Stimulated activated CD4-positive, alpha-beta T cell treated with anti-CD3 and anti-CD28 coated beads, Interleukin-1b, Interleukin-23, amount 100 ng/mL, for 48 hours (primary cell): ENCODE measurements around the gene SNRPA1.

Experiments used
- DNase-seq: peaks from one replicate; pipeline ENCODE4 v3.0.0-alpha.2; 2020

SNRPA1 gene

GRCh38 chr15:101255615-101256241 lies 39.3 kb downstream of the SNRPA1 start:
- no peak for DNase-seq

GRCh38 chr15:101255051-101255395 lies 40.0 kb downstream of the SNRPA1 start:
- no peak for DNase-seq

- DNase-seq, result no peak
These were observed 40.6 kb downstream of the SNRPA1 start for GRCh38 chr15:101254157-101255050.

- no peak for DNase-seq
These were observed 42.2 kb downstream of the SNRPA1 start for GRCh38 chr15:101252836-101253235.

- peak; percentile 84 for DNase-seq
These were observed 42.9 kb downstream of the SNRPA1 start, which contains the start of gene CHSY1 for GRCh38 chr15:101251830-101252820. Gene CHSY1 (minus strand): TSS chr15:101252048. CDS start chr15:101251456, 592 bp downstream.

- DNase-seq, result no peak
These were observed 43.9 kb downstream of the SNRPA1 start for GRCh38 chr15:101250873-101251829.

GRCh38 chr15:101250341-101250831 lies 44.7 kb downstream of the SNRPA1 start:
- no peak for DNase-seq

GRCh38 chr15:101248274-101248673 lies 46.8 kb downstream of the SNRPA1 start:
- DNase-seq, result no peak

GRCh38 chr15:101246824-101247745 lies 48.0 kb downstream of the SNRPA1 start:
- no peak for DNase-seq

GRCh38 chr15:101246391-101246790 lies 48.7 kb downstream of the SNRPA1 start:
- DNase-seq, result no peak

- DNase-seq, result no peak
These were observed 50.0 kb downstream of the SNRPA1 start for GRCh38 chr15:101244889-101245668.

GRCh38 chr15:101244036-101244781 lies 50.8 kb downstream of the SNRPA1 start:
- DNase-seq, result no peak

- DNase-seq, result no peak
These were observed 51.6 kb downstream of the SNRPA1 start for GRCh38 chr15:101243420-101243819.

- no peak for DNase-seq
These were observed 52.1 kb downstream of the SNRPA1 start for GRCh38 chr15:101242999-101243336.

GRCh38 chr15:101242160-101242998 lies 52.7 kb downstream of the SNRPA1 start:
- DNase-seq, result peak; percentile 48

GRCh38 chr15:101240358-101240757 lies 54.7 kb downstream of the SNRPA1 start:
- DNase-seq, result no peak

GRCh38 chr15:101239724-101240136 lies 55.3 kb downstream of the SNRPA1 start:
- DNase-seq, result no peak

- no peak for DNase-seq
These were observed 57.8 kb downstream of the SNRPA1 start for GRCh38 chr15:101237251-101237650.
